Mammary epithelial cell (primary cell): ENCODE results near the gene GPR146.

Experiments used
- CTCF ChIP-seq, 2 donors: IDR thresholded peaks in 1 of 2; conservative IDR thresholded peaks in 1 of 2; 2 replicates each; pipeline ENCODE4 v1.5.1; 2011 to 2012; ENCODE audit warnings: inconsistent platforms in 2 of 2, low read length in 2 of 2, mild to moderate bottlenecking in 2 of 2, control low read depth in 1 of 2, low read depth in 1 of 2; ENCODE audit not compliant: insufficient read depth in 1 of 2; ENCODE audit errors: extremely low read depth in 1 of 2
- EZH2 ChIP-seq: IDR thresholded peaks from 2 replicates; pipeline ENCODE4 v1.6.1; 2012; ENCODE audit warnings: low read length, inconsistent platforms, borderline replicate concordance

- TF ChIP-seq CTCF (conservative IDR thresholded peaks at IDR 0.05 in 1 of 2, IDR thresholded peaks at IDR 0.05 in 1 of 2; ENCODE audit: extremely low read depth in 1 of 2, insufficient read depth in 1 of 2, low read depth in 1 of 2, low read length in 2 of 2) (peak; percentile 43 to 73), EZH2 (no peak)
Measured at GRCh38 chr7:1044189-1045068, at the start of gene GPR146.
